ENCODE data around the gene NR2E3. TPM values are rescaled to one million over a fixed set of nuclear protein-coding genes. Genes with fewer than 3 reads are reported as not detected.

The NR2E3 gene
- not detected in 3 replicates for total RNA-seq
- long read RNA-seq: 0 reads

- Mint-ChIP-seq H3K27ac (ENCODE audit: unreplicated experiment) (no peak within 1 kb of the TSS), H3K4me1 (ENCODE audit: low read depth) (peaks cover 30% of the 10 kb centered on the region), H3K4me3 (ENCODE audit: unreplicated experiment) (no peak within 1 kb of the TSS), H3K9me3 (ENCODE audit: low read depth) (no peaks in the 10 kb centered on the region), H3K36me3 (ENCODE audit: low read depth) (no peaks in the 10 kb centered on the region), H3K27me3 (ENCODE audit: low read depth) (no peaks in the 10 kb centered on the region)
- TF ChIP-seq CTCF (IDR thresholded peaks at IDR 0.05): no peak
- no peak for DNase-seq (ENCODE audit: low spot score)
Observed at GRCh38 chr15:71810256-71811035, at the start of gene NR2E3. Gene NR2E3, plus strand, starts transcription at chr15:71810554. Its CDS starts 190 bp downstream, at chr15:71810744.

- no peak overlapping the region for H3K4me3 Mint-ChIP-seq (ENCODE audit: unreplicated experiment)
- peaks cover 5% of the 10 kb centered on the region for H3K36me3 Mint-ChIP-seq (ENCODE audit: low read depth)
- DNase-seq (ENCODE audit: low spot score): no peak
- no peaks in the 10 kb centered on the region for H3K27me3 Mint-ChIP-seq (ENCODE audit: low read depth)
- H3K9me3 Mint-ChIP-seq (ENCODE audit: low read depth): peaks cover 18% of the 10 kb centered on the region
- no peak for TF ChIP-seq CTCF (IDR thresholded peaks at IDR 0.05)
- no peak overlapping the region for H3K27ac Mint-ChIP-seq (ENCODE audit: unreplicated experiment)
- H3K4me1 Mint-ChIP-seq (ENCODE audit: low read depth): peaks cover 10% of the 10 kb centered on the region
Observed at GRCh38 chr15:71760852-71761251, 49.5 kb upstream of the NR2E3 start.

- Mint-ChIP-seq H3K27me3 (ENCODE audit: low read depth) (no peaks in the 10 kb centered on the region), H3K4me3 (ENCODE audit: unreplicated experiment) (no peak overlapping the region), H3K36me3 (ENCODE audit: low read depth) (peaks cover 5% of the 10 kb centered on the region), H3K9me3 (ENCODE audit: low read depth) (peaks cover 18% of the 10 kb centered on the region), H3K27ac (ENCODE audit: unreplicated experiment) (no peak overlapping the region), H3K4me1 (ENCODE audit: low read depth) (peaks cover 10% of the 10 kb centered on the region)
- DNase-seq (ENCODE audit: low spot score): no peak
- no peak for TF ChIP-seq CTCF (IDR thresholded peaks at IDR 0.05)
Observed at GRCh38 chr15:71761649-71762048, 48.7 kb upstream of the NR2E3 start.

- Mint-ChIP-seq H3K27ac (ENCODE audit: unreplicated experiment) (no peak overlapping the region), H3K9me3 (ENCODE audit: low read depth) (no peaks in the 10 kb centered on the region), H3K4me1 (ENCODE audit: low read depth) (no peaks in the 10 kb centered on the region), H3K27me3 (ENCODE audit: low read depth) (no peaks in the 10 kb centered on the region), H3K36me3 (ENCODE audit: low read depth) (no peaks in the 10 kb centered on the region), H3K4me3 (ENCODE audit: unreplicated experiment) (no peak overlapping the region)
- no peak for TF ChIP-seq CTCF (IDR thresholded peaks at IDR 0.05)
- no peak for DNase-seq (ENCODE audit: low spot score)
Observed at GRCh38 chr15:71768184-71768583, 42.2 kb upstream of the NR2E3 start.

GRCh38 chr15:71773206-71773859, 37.0 kb upstream of the NR2E3 start:
- no peaks in the 10 kb centered on the region for H3K27me3 Mint-ChIP-seq (ENCODE audit: low read depth)
- no peak overlapping the region for H3K27ac Mint-ChIP-seq (ENCODE audit: unreplicated experiment)
- H3K36me3 Mint-ChIP-seq (ENCODE audit: low read depth): no peaks in the 10 kb centered on the region
- no peak for DNase-seq (ENCODE audit: low spot score)
- no peaks in the 10 kb centered on the region for H3K9me3 Mint-ChIP-seq (ENCODE audit: low read depth)
- peaks cover 4% of the 10 kb centered on the region for H3K4me1 Mint-ChIP-seq (ENCODE audit: low read depth)
- H3K4me3 Mint-ChIP-seq (ENCODE audit: unreplicated experiment): no peak overlapping the region
- TF ChIP-seq CTCF (IDR thresholded peaks at IDR 0.05): no peak

Measured in chondrocyte (in vitro differentiated cells).